K562 (cell line): ENCODE measurements around the gene FNBP1. TPM values are rescaled to one million over a fixed set of nuclear protein-coding genes. Genes with fewer than 3 reads are reported as not detected.

Experiments used
- CBX1 ChIP-seq: sonication (generic); IDR thresholded peaks from 2 replicates; pipeline ENCODE4 v1.6.1; 2016; ENCODE audit warnings: antibody characterized with exemption, low read depth, mild to moderate bottlenecking
- CBX5 ChIP-seq: IDR thresholded peaks from 2 replicates; pipeline ENCODE4 v1.6.1; 2014; ENCODE audit warnings: low read depth, borderline replicate concordance
- E2F5 ChIP-seq: sonication (generic); formaldehyde crosslinking; IDR thresholded peaks from 2 replicates; pipeline ENCODE4 v1.8.0; 2022; ENCODE audit warnings: mild to moderate bottlenecking, missing genetic modification reagents
- FOXA1 ChIP-seq: fragments of 450-650 bp; IDR thresholded peaks from 2 replicates; pipeline ENCODE4 v1.6.1; 2016; ENCODE audit warnings: mild to moderate bottlenecking, borderline replicate concordance
- GABPA ChIP-seq: fragments of 200-800 bp; sonication (Bioruptor generic); conservative IDR thresholded peaks from 2 replicates; pipeline ENCODE4 v1.6.1; 2016; ENCODE audit warnings: low read depth, missing genetic modification characterization, missing compliant biosample characterization
- GABPB1 ChIP-seq: sonication (generic); formaldehyde crosslinking; IDR thresholded peaks from 2 replicates; pipeline ENCODE4 v1.8.0; 2022; ENCODE audit warnings: mild to moderate bottlenecking, missing genetic modification reagents
- MGA ChIP-seq: fragments of 450-650 bp; IDR thresholded peaks from 2 replicates; pipeline ENCODE4 v1.6.1; 2016; ENCODE audit warnings: mild to moderate bottlenecking, moderate library complexity
- NR0B1 ChIP-seq: fragments of 450-650 bp; IDR thresholded peaks from one replicate; pipeline ENCODE4 v1.6.1; 2018; ENCODE audit warnings: mild to moderate bottlenecking, moderate library complexity; ENCODE audit not compliant: partially characterized antibody
- PRMT5 ChIP-seq: sonication (generic); formaldehyde crosslinking; IDR thresholded peaks from 2 replicates; pipeline ENCODE4 v1.5.0; 2020; ENCODE audit warnings: missing genetic modification reagents
- RAD51 ChIP-seq: fragments of 450-650 bp; IDR thresholded peaks from 2 replicates; pipeline ENCODE4 v1.7.1; 2016; ENCODE audit warnings: low read depth, mild to moderate bottlenecking, borderline replicate concordance
- RHOXF2B ChIP-seq: fragments of 250-450 bp; sonication (Bioruptor Pico); conservative IDR thresholded peaks from 2 replicates; pipeline ENCODE4 v1.5.1; 2021
- SETDB1 ChIP-seq: IDR thresholded peaks from one replicate; pipeline ENCODE4 v1.6.1; 2012; ENCODE audit warnings: low read length, control low read depth, inconsistent platforms
- TCF3 ChIP-seq: sonication (generic); formaldehyde crosslinking; IDR thresholded peaks from 2 replicates; pipeline ENCODE4 v1.4.0; 2020; ENCODE audit warnings: mild to moderate bottlenecking, missing genetic modification reagents
- TCFL5 ChIP-seq: fragments of 250-450 bp; sonication (Bioruptor Pico); conservative IDR thresholded peaks from 2 replicates; pipeline ENCODE4 v1.6.1; 2021; ENCODE audit warnings: mild to moderate bottlenecking, moderate library complexity, matching md5 sums
- XRCC3 ChIP-seq: fragments of 450-650 bp; IDR thresholded peaks from 2 replicates; pipeline ENCODE4 v1.6.1; 2017; ENCODE audit warnings: mild to moderate bottlenecking, moderate library complexity
- ZNF354B ChIP-seq: fragments of 250-450 bp; sonication (Bioruptor Pico); IDR thresholded peaks from 2 replicates; pipeline ENCODE4 v1.4.0; 2020
- polyA plus RNA-seq, 8 experiments: library from polyadenylated mRNA; depleted of rRNA in 4 of 8; stranded (reverse) in 5 of 8; unstranded in 3 of 8; fragments of >200 nt; fragmentation: Nextera tagmentation in 2 of 8; fragmentation: Illumina TruSeq in 1 of 8; extraction: Ambion mirVana in 2 of 8; extraction: Trizol in 1 of 8; gene quantifications; 2 replicates each; pipeline versions ENCODE4 v1.2.1 to v1.2.3, GENCODE V29; 2011 to 2014; ENCODE audit warnings: inconsistent platforms in 1 of 8, missing spikeins in 1 of 8
- total RNA-seq, 7 experiments: library from RNA; depleted of rRNA in 6 of 7; stranded (reverse); fragments of >200 nt in 6 of 7; fragmentation: Illumina TruSeq in 2 of 7; extraction: Trizol in 2 of 7; gene quantifications; 2 replicates each; pipeline versions ENCODE4 v1.2.1 to v1.2.3, GENCODE V29; 2011 to 2021; ENCODE audit warnings: low replicate concordance in 1 of 7

FNBP1 gene
- total and polyA plus RNA-seq, 9 of the 15 experiments (the other 6 are each of a cell fraction or from before 2014, with no cell fraction given): 1.8 to 14.9 (median 7.6) TPM

GRCh38 chr9:129885018-129885669, 157.8 kb downstream of the FNBP1 start (continued):
- TF ChIP-seq MGA (no peak), E2F5 (CRISPR knock-in tag) (no peak), XRCC3 (no peak), TCFL5 (no peak), CBX1 (no peak), RAD51 (no peak), SETDB1 (no peak), FOXA1 (no peak), GABPA (no peak), TCF3 (no peak), RHOXF2B (CRISPR knock-in tag) (no peak), PRMT5 (CRISPR knock-in tag) (no peak), GABPB1 (CRISPR knock-in tag) (no peak), ZNF354B (CRISPR knock-in tag) (no peak), CBX5 (no peak), NR0B1 (no peak)
